Activated T-cell treated with anti-CD3 and anti-CD28 coated beads for 1 hour (primary cell): ENCODE results near the gene SSRP1.

Source experiments
- DNase-seq: peaks from one replicate; pipeline ENCODE4 v3.0.0-alpha.2; 2020; ENCODE audit warnings: low read depth

The SSRP1 gene

DNA sequence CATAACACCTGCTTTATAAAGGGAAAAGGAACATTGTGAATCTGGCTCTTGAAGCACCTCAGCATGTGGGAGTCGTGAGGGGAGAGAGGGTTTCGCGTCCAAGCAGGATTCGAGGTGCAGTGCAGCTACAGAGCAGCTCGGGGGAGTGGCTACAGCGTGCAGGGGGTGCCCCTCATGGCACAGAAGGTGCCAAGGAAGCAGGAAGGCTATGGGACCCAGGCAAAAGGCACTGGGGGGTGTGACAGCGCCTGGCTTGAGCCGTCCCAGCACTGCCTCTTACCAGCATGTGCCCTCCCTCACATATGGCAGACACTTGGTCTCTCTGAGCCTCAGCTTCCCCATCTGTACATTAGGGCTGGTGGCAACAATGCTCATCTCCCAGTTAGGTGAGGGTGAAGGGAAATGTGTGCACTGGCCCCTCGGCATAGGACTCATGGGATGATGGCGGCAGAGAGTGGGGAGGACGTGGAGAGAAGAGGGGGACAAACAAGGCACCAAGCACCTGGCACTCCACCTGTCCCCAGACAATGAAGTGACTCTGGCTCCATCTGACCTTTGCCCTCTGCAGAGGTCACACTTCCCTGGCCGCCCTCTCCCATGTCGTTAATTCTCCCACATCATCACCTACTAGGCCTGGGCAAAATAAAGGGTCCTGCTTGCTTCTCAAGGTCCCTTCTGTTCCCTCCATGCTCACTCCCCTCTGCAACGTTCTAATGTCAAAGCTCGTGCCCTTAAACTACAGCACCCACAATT, 21.3 kb downstream of the SSRP1 start:
- DNase-seq, result no peak

DNA sequence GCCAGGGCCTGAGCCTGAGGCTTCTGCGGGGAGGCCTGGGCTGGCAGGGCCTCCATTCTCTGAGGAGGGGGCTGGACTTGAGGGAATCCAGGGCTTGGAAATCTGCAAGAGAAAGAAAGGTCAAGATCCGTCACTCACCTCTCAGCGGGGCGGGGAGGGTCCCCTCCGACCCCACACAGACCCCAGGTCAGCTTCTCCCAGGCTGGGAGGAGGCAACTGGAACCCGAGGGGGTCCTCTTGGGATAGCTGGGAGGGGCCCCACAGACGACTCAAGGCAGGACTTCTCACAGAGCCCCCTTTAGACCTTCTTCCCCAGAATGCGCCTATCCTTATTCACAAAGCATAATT, 21.9 kb downstream of the SSRP1 start:
- no peak for DNase-seq

DNA sequence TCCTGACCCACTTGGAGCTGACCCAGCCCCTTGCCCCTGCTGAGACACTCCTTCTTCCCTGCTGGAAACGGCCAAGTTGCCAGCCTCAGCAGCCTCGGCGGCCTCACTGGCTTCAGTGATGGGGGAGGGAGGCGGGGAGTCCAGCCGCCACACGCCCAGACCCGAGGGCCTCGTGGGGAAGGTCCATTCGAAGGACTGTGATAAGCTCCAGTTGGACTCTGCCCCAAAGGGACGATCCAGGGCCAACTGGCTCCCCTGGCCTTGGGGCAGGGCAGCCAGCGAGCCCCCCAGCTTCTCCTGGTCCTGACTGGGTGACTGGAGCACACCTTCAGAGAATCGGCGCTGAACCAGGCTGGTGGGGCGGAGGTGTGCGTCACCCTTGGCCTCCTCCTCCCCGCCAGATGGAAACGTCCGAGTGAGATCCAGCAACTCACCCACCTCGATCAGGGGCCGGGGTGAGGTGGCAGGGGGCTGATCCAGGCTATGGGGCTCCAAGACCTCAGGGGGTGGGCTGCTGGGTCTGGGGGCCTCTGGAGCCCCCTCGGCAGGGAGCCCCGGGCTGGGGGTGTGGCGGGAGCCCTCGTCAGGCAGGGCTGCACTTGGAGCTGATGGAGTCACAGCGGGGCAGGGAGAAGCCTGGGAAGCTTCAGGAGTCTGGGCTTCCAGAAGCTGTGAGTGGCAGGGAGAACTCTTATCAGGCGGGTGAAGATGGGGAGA, 22.5 kb downstream of the SSRP1 start:
- no peak for DNase-seq

DNA sequence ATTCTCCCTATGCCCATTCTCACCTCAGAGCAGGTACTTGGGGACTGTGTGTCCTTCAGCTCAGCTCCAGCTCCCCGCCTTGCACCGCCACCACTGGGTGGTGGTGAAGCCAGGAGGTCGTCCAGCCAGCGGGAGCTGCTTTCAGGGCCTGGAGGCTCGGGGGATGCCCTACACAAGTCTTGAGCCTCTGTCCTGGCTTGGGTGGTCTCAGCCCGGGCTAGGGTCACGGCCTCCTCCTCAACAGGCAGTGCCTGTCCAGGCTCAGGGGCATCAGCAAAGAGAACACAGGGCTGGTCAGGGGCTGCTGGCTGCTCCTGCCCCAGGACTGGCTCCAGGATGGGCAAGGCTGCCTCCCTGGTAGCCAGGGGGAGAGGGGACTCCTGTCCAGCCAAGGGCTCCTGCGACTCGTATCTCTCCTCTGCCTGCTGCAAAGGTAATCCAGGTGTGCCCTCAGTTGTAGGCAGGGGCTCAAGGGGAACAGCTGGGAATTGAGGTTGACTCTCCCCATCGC, 23.1 kb downstream of the SSRP1 start:
- no peak for DNase-seq

DNA sequence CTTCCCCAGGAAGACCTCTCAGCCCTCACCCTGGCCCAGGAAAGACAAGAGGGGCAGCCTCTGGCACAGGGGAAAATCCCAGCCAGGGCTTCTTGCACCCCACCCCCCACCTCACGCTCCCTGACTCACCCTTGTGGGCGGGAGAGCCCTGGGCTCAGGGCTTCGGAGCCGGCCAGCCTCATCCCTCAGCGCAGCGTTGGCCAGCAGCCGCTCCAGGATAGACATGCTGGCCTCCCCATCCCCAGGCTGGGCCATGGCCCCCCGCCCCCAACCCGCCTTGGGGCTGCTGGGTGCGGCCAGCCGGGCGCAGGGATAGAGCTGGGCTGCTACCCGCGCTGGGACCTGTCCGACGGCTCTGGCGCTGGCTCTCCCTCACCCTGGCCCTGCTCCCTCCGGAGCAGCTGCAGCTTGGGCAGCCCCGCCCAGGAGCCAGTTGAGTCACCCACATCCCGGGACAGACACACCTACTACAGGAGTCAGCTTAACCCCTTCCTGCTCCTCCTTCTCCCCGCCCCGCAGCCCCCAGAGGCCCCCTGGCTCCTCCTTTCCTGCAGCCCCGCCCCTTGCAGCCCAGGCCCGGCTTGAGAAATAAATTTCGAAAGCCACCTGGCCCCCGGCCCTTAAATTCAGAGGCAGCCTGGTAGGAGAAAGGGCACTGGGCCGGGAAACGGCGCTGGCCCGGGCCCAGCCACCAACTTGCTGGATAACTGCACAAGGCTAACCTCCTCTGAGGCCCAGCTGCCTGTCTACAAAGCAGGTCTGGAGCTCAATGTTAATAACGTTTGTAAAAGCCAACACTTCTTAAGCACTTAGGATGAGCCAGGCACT, 24.4 kb downstream of the SSRP1 start:
- no peak for DNase-seq

DNA sequence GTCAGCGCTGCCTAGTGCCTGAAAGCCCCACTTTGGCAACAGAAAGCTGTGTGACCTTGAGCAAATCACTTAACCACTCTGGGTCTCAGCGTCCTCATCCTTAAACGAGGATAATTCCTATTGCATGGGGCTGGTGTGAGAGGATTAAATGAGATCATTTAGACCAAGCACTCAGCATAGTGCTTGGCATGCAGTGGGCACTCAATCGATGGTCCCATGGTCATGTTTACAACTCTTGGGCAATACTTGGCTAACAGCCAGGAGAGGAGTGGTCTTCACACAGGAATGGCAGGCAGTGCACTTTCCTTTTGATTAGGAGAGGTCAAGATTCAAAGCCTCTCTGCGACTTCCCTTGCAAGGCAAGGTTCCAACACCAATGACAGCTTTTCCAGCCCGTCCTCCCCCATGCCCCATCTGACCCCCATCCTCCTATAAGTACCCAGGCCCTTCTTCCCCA, 25.0 kb downstream of the SSRP1 start:
- no peak for DNase-seq

DNA sequence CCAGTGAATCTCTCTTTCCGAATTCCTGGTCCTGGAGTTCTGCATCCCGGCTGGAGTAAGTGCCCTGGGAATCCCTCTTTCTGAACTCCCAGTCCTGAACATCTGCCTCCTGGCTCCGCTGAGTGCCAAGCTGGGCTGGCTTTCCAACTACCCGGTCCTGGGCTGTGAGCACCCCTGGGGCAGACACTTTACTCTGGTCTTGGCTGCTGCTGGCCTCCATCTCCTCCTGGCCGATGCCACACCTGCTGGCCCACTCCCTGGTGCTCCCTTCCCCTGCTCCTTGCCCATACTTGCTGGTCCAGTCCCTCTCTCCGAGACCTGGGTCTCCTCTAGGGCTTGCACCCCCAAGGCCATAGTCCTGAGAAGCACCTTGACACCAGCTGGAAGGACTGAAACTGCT, 25.6 kb downstream of the SSRP1 start:
- DNase-seq, result no peak

DNA sequence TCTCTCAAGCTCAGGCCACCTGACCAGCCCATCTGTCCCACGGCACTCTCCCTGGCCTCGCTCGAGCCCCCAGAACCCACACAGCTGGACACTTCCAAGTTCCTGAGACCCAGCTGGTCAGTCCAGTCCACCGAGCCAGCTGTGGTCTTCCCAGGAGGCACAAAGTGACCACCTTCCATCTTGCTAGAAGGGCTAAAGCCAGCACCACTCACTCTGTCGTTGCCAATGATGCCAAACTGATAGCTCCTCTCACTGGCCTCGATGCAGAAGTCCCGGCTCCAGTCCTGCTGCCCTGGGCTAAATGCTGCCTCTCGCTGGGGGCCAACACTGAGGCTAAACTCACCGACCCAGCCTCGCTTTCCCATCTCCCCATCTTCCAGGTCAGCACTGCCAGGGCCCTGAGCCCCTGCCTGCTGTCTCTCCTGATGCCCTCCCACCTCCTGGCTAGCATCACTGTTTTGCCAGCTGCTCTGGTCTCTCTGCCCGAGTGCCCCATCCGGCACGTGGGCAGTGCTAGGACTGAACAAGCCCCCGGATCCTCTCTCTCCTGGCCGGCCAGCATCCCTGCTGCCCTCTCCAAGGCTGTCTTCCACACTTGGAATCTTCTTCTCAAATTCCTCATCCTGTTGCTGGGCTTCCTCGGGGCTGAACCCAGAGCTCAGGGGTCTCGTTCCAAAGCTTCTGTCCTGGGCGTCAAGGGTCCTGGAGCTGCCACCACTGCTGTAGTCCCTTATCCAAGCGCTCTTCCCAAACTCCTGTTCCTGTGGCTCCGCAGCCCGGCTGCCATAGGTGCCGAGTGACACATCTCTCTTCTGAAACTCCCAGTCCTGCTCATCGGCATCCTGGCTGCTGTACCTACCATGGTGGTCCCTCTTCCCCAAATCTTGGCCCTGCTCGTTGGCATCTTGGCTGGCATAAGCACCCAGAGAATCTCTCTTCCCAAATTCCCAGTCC, 26.3 kb downstream of the SSRP1 start:
- no peak for DNase-seq

DNA sequence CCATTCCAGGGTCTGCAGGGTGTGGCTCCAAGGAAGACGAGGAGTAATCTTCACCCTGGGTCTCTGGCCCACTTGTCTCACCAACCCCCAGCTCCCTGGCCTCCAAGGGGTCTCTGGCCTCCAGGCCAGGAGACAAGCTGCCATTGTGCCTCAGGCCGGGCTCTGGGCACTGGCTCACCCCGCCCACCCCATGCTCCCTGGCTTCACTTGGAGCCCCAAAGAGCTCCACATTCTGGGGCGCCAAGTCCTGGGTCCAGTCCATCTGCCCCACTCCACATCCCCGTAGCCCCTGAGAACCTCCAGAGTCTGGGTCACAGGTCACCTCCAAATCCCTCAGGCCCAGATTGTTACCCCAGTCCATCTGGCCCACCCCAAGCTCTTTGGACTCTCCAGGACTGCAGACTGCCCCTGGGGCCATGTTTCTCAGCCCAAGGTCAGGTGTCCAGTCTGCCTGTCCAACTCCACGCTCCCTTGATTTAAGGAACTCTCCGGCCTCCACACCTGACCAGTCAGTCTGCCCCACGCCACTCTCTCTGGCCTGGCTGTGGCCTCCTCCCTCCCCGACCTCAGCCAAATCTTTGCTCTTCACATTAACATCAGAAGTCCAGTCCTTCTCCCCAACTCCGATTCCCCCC, 27.1 kb downstream of the SSRP1 start:
- no peak for DNase-seq

DNA sequence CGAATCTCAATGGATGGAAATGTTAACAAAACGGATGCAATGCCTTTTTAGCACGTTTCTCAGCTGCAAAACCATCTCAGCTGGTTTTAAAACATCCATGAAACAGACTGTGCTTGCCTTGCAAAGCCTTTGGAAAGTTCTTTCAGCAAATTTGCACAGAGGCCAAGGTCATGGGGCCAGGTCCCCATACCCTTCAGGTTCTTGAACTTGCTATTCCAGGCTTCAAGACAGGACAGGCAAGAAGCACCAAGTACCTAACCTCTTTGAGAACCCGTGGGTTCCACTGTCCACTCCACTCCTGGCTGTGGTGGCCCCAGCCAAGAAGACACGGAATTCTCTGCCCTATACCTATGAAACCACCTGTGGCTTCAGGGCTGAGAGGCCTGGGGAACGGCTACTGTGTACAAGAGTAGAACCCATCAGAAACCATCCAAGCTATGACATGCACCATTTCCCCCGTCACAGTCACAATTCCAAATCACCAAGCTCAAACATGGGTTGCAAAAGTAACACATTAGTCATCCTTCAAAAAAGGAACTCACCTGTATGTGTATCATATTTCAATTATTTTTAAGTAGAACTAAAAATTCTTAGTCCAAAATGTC, 27.9 kb downstream of the SSRP1 start:
- no peak for DNase-seq

DNA sequence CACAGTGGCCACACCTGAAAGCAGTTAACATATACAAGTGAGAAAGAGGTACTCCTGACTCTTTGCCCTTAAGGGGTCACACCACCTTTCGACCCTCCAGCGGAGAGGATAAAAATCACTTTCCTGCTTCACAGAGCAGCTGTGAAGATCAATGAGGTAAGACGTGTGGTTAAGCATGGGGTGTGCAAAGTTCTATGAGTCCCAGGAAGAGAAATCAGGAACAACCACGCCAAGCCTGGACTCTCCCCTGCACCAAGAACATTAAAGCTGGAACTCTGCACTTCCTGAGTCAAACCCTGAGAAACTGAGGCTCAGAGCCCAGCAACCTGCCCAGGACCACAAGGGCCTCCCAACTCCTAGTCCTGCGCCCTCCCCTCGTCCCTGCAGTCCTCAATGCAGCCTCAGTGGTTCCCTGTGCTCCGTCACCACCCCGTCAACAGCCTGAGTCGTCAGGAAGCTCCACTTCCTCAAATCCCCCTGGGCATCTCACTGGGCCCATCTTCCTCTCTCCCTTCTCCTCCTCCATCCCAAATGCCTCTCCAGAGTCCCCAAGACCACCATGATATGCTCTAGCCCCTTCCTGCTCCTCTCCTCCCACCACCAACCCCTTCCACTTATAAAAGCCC, 28.6 kb downstream of the SSRP1 start:
- no peak for DNase-seq

DNA sequence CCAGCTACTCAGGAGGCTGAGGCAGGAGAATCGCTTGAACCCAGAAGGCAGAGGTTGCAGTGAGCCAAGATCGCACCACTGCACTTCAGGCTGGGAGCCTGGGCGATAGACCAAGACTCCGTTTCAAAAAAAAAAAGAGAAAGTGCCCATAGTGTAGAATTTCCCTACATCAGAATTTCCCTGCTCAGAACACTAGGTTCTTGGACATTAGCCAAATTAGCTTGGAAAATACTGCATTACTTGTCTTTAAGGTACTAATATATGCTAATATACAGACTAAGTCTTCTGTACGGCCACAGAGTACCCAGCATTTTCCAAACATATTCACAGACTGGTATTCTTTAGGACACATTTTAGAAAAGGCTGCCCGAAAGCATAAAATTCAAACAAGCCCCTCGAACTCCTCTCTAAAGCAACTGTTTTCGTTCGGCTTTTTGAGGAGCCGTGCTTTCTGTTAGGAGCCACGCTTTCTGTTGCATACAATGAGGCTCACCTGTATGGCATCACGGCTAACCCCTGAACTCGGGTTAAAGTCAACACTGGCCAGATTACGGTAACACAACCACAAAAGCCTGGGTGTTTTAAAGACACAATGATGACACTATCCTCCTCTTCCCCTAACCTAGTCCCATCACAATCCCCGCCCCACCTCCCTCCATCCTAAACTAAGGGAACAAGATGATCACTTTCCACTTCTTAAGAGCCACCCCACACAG, 29.4 kb downstream of the SSRP1 start:
- no peak for DNase-seq

DNA sequence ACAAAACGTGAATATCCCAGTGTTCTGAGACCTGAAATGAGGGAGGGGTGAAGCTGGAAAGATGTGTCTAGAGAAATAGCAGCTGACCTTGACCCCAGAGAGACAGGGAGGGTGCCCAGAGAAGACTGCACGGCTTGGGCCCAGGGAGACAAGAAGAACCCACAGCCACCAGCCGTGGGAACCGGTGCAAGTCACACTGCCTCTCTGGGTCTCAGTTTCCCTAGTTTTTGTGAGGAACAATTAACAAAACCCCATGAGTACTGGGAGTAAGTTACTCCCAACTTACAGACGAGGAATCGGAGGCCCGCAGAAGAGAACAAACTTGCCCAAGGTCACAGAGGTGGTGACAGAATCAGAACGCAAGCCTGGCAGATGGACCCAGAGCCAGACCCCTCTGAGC, 30.2 kb downstream of the SSRP1 start:
- no peak for DNase-seq

DNA sequence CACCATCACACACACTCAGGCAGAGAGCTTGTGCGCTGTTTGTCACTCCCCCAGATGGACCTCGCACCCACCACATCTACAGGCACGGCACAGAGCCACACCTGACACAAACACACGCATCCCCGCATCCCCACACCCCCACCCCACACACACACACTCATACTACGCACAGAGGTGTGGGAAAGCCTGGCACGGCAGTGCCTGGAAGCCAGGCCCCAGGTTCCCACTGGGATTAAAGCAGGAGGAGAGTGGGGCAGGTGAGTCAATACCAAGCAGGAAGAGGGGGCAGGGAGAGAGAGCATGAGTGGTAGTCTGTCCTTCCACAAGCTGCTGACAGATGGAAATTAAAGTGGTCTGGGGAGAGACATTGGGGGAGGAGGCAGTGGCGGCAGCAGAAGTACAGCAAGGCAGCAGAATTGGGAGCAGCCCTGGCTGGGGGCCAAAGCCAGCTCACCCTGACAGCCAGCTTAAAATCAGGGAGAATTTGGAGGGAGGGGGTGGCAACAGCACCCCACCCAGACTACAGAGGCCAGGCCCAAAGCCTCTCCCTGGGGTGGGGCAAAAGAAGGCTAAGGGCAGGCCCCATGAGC, 31.6 kb downstream of the SSRP1 start:
- DNase-seq, result no peak

DNA sequence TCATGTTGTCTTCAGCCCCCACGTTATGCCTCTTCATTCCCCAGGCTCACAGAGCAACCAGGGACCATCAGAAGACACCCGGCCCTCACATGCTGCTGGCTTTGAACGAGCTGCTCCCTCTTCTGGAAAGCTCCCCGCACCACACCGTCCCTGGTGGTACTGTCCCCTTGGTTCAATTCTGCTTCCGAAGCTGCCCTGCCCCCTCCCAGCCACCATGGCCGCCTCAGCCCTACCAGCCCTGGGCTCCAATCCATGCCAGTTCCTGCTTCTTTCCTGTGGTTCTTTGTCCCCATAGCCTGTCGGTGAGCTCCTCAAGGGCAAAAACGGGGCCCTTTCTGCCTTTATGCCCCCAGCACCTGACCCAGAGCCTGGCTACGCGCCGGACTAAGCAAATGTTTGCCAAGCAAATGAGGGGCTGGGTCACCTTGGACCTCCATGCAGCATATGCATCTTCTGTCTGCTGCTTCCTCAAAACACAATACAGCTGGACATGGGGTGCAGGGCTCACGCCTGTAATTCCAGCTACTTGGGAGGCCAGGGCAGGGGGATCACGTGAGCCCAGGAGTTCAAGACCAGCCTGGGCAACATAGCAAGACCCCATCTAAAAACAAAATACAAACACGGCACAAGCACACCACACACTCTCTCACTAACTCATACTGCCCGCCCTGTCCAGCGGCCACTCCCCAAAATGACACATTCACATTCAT, 32.3 kb downstream of the SSRP1 start:
- DNase-seq, result no peak

DNA sequence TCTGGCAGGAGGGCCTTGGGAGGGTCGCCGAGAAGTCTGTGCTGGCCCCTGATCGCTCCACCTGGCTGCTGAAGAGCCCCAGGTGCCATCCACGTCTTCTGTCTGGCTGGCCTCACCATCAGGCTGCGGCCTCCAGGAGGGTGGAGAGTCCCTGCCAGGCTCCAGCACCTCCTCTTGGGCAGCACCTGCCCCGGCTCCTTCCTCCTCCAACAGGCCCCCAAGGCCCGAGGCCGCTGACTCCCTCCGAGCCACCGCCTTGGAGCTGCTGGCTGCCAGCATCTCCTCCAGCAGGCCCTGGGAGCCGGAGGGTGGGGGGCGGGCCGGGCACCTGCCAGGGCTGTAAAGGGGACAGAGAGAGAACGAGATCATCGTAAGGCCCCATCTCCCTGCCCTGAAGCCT, 33.2 kb downstream of the SSRP1 start:
- no peak for DNase-seq

DNA sequence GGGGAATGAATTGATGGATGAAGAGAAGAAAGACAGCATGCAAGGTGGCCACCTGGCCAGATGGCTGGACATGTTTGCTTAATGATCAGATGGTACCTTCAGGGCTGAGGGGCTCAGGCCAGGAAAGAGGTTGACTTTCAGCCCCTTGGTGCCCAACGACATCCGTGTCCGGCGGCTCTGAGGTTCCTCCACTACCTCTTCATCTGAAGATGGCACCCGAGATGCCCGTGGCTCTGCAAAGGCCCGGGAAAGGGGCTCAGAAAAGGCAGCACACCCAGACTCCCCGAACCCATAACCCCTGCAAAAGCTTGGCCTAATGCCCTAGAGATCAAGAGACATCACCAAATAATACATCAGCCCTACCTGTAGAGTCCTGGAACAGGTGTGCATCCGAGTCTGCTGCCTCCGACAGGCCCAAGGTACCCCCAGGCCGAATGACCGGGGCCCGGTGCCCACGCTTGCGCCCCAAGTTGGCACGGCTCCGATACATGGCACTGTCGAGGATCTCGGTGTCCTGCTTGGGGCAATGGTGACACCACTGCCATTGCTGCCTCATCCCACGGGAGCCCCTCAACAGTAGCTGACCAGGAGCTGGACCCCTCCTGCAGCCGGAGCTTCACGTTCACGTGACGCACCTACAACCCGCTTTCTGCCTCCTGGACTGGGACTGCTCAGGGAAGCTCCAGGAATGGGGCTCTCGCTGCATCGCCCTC, 33.8 kb downstream of the SSRP1 start:
- no peak for DNase-seq

DNA sequence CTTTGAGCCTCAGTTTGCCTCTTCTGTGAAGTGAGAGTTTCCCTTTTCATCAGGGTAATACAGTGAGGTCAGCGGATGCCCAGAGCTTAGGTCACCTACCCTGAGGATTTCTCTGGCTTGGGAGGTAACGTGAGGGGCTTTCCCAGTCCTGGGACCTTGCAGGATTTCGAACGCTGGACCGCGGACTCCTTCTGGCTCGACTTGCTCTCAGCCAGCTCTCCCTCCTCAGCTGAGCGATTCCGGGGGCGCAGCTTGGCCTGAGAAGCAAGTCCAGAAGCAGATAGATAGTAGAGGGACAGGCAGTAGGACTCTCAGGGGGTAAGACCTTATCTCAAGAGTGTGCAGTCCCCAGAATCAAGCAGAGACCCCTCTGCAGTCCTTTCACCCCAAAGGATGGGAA, 34.9 kb downstream of the SSRP1 start:
- no peak for DNase-seq
